ENCODE results near the gene CRY1.
"Not testable (repeated sequence)": the region's sequence is repeated elsewhere in the genome, so short reads cannot be mapped to it uniquely, and the experiment has no call there.

CRY1 gene

GRCh38 chr12:107108995-107109508, 15.7 kb upstream of the CRY1 start:
- no peak for DNase-seq (ENCODE audit: insufficient read length, low spot score)

GRCh38 chr12:107108366-107108765, 15.0 kb upstream of the CRY1 start:
- FAIRE-seq; DNase-seq (ENCODE audit: insufficient read length, low spot score): not testable (repeated sequence)

More at GRCh38 chr12:107108995-107109508, 15.7 kb upstream of the CRY1 start:
- no peak for FAIRE-seq

- no peak for FAIRE-seq
- no peak for DNase-seq (ENCODE audit: insufficient read length, low spot score)
Measured at GRCh38 chr12:107107381-107107780, 14.0 kb upstream of the CRY1 start.

GRCh38 chr12:107106241-107107025, 13.1 kb upstream of the CRY1 start:
- no peak for FAIRE-seq

GRCh38 chr12:107105410-107105703, 12.0 kb upstream of the CRY1 start:
- FAIRE-seq, result no peak
- DNase-seq (ENCODE audit: insufficient read length, low spot score), result no peak

More at GRCh38 chr12:107106241-107107025, 13.1 kb upstream of the CRY1 start:
- DNase-seq (ENCODE audit: insufficient read length, low spot score), result no peak

GRCh38 chr12:107103516-107103915, 10.2 kb upstream of the CRY1 start:
- DNase-seq (ENCODE audit: insufficient read length, low spot score) (no peak), FAIRE-seq (no peak)

- FAIRE-seq (no peak), DNase-seq (ENCODE audit: insufficient read length, low spot score) (no peak)
Measured at GRCh38 chr12:107103097-107103496, 9.7 kb upstream of the CRY1 start.

GRCh38 chr12:107102294-107102693, 8.9 kb upstream of the CRY1 start:
- FAIRE-seq (no peak), DNase-seq (ENCODE audit: insufficient read length, low spot score) (no peak)

GRCh38 chr12:107101651-107102050, 8.3 kb upstream of the CRY1 start:
- DNase-seq (ENCODE audit: insufficient read length, low spot score), result no peak
- FAIRE-seq, result no peak

GRCh38 chr12:107099917-107100316, 6.6 kb upstream of the CRY1 start:
- DNase-seq (ENCODE audit: insufficient read length, low spot score), result no peak

GRCh38 chr12:107096571-107096970, 3.2 kb upstream of the CRY1 start:
- DNase-seq (ENCODE audit: insufficient read length, low spot score), result no peak

More at GRCh38 chr12:107099917-107100316, 6.6 kb upstream of the CRY1 start:
- FAIRE-seq, result no peak

GRCh38 chr12:107094183-107094448, 767 bp upstream of the CRY1 start:
- DNase-seq (ENCODE audit: insufficient read length, low spot score) (no peak), FAIRE-seq (no peak)

More at GRCh38 chr12:107096571-107096970, 3.2 kb upstream of the CRY1 start:
- no peak for FAIRE-seq

GRCh38 chr12:107092669-107093416, 506 bp downstream of the CRY1 start:
- FAIRE-seq, result no peak
- DNase-seq (ENCODE audit: insufficient read length, low spot score), result no peak

- FAIRE-seq (peak; percentile 92), DNase-seq (ENCODE audit: insufficient read length, low spot score) (no peak)
Measured at GRCh38 chr12:107091989-107092641, 1.2 kb downstream of the CRY1 start.

- DNase-seq (ENCODE audit: insufficient read length, low spot score) (no peak), FAIRE-seq (no peak)
Measured at GRCh38 chr12:107091381-107091780, 2.0 kb downstream of the CRY1 start.

GRCh38 chr12:107090711-107091110, 2.6 kb downstream of the CRY1 start:
- DNase-seq (ENCODE audit: insufficient read length, low spot score), result no peak
- FAIRE-seq, result no peak

GRCh38 chr12:107088912-107089311, 4.4 kb downstream of the CRY1 start:
- FAIRE-seq, result no peak
- no peak for DNase-seq (ENCODE audit: insufficient read length, low spot score)

- DNase-seq (ENCODE audit: insufficient read length, low spot score), result no peak
Measured at GRCh38 chr12:107086314-107086713, 7.0 kb downstream of the CRY1 start.

GRCh38 chr12:107081778-107082177, 11.6 kb downstream of the CRY1 start:
- FAIRE-seq, result no peak
- DNase-seq (ENCODE audit: insufficient read length, low spot score), result no peak

More at GRCh38 chr12:107086314-107086713, 7.0 kb downstream of the CRY1 start:
- FAIRE-seq, result no peak

- DNase-seq (ENCODE audit: insufficient read length, low spot score) (no peak), FAIRE-seq (no peak)
Measured at GRCh38 chr12:107080299-107080698, 13.1 kb downstream of the CRY1 start.

- DNase-seq (ENCODE audit: insufficient read length, low spot score), result no peak
- peak; percentile 66 for FAIRE-seq
Measured at GRCh38 chr12:107079172-107080011, 14.0 kb downstream of the CRY1 start.
